Panc1 (cell line): Measurements from ENCODE around the gene CEP83. TPM values are rescaled to one million over a fixed set of nuclear protein-coding genes. Genes with fewer than 3 reads are reported as not detected.

Experiments
- ATAC-seq: fragments of 200-7000 bp; cut with Tn5 transposase; 2 replicates; pipeline ENCODE4 v1.9.1; 2020; ENCODE audit warnings: mild to moderate bottlenecking, moderate library complexity
- Bru-seq: library from RNA; stranded (reverse); fragments of 400-500 nt; gene quantifications from one replicate; lab custom pipeline; 2021; lab: Mats Ljungman, UMichigan
- BruChase-seq, 2 experiments: library from RNA; stranded (reverse); fragments of 400-500 nt; gene quantifications; one replicate each; lab custom pipeline; 2021; lab: Mats Ljungman, UMichigan
- BruUV-seq: library from RNA; stranded (reverse); fragments of 400-500 nt; replicated peaks from 2 replicates; lab custom pipeline; 2021; lab: Mats Ljungman, UMichigan
- CTCF ChIA-PET: fragments of 300-600 bp; sonication (Branson Sonifier 250); formaldehyde crosslinking; loops from one replicate; lab custom pipeline; 2022; ENCODE audit warnings: antibody characterized with exemption; lab: Charles Lee
- POLR2A ChIA-PET: fragments of 300-600 bp; sonication (Branson Sonifier 250); formaldehyde crosslinking; loops from one replicate; lab custom pipeline; 2022; ENCODE audit warnings: antibody characterized with exemption; lab: Charles Lee
- DNase-seq: peaks from one replicate; pipeline ENCODE4 v3.0.0-alpha.2; 2010; ENCODE audit warnings: low read depth, low spot score
- H3K27ac ChIP-seq: 2 replicates; pipeline ENCODE4 v1.5.1; 2011; ENCODE audit warnings: mild to moderate bottlenecking, low read length, inconsistent platforms
- H3K27me3 ChIP-seq: fragments of 200-500 bp; sonication (Bioruptor generic); 2 replicates; pipeline ENCODE4 v1.6.0; 2014; ENCODE audit warnings: low read length, inconsistent platforms; ENCODE audit not compliant: control insufficient read depth, insufficient read depth
- H3K36me3 ChIP-seq: fragments of 200-500 bp; sonication (Bioruptor generic); 2 replicates; pipeline ENCODE4 v1.5.1; 2014; ENCODE audit warnings: inconsistent platforms, mild to moderate bottlenecking, low read length, moderate library complexity; ENCODE audit not compliant: control insufficient read depth, insufficient read depth
- H3K4me1 ChIP-seq: 2 replicates; pipeline ENCODE4 v1.5.1; 2011; ENCODE audit warnings: inconsistent platforms, mild to moderate bottlenecking, low read length, moderate library complexity; ENCODE audit not compliant: control insufficient read depth, insufficient read depth
- H3K4me3 ChIP-seq, 2 experiments: 2 replicates each; pipeline ENCODE4 v1.5.1; 2011 to 2012; ENCODE audit warnings: low read depth in 2 of 2, low read length in 2 of 2, mild to moderate bottlenecking in 2 of 2, inconsistent platforms in 1 of 2, moderate library complexity in 1 of 2
- H3K9me3 ChIP-seq: fragments of 200-500 bp; sonication (Bioruptor generic); 2 replicates; pipeline ENCODE4 v1.5.1; 2014; ENCODE audit warnings: low read depth, mild to moderate bottlenecking, inconsistent platforms, low read length, moderate library complexity; ENCODE audit not compliant: control insufficient read depth, insufficient read depth
- POLR2AphosphoS5 ChIP-seq: IDR thresholded peaks from 2 replicates; pipeline ENCODE4 v1.6.1; 2012; ENCODE audit warnings: mild to moderate bottlenecking, low read depth, low read length, moderate library complexity
- SIN3A ChIP-seq: IDR thresholded peaks from 2 replicates; pipeline ENCODE4 v1.6.1; 2012; ENCODE audit warnings: low read depth, mild to moderate bottlenecking, low read length, moderate library complexity, borderline replicate concordance; ENCODE audit not compliant: insufficient read depth
- TCF7L2 ChIP-seq: IDR thresholded peaks from 2 replicates; pipeline ENCODE4 v1.6.1; 2011; ENCODE audit warnings: mild to moderate bottlenecking, low read depth, low read length, inconsistent platforms
- in situ Hi-C: cut with HindIII; loops from 2 replicates; pipeline ENCODE4 v1.10.0; 2016; ENCODE audit warnings: low sequenced_read_pairs, low pct_unique_long_range_greater_than_20kb
- intact Hi-C: fragments of 100-400 bp; cut with micrococcal nuclease; formaldehyde crosslinking; loops from one replicate; pipeline ENCODE4 v1.10.0; 2022; ENCODE audit not compliant: unreplicated experiment
- long read RNA-seq: library from polyadenylated mRNA; unstranded; transcript quantifications from one replicate; pipeline ENCODE4 v2.0.0, GENCODE V29; 2021; ENCODE audit not compliant: unreplicated experiment
- polyA plus RNA-seq: library from polyadenylated mRNA; unstranded; fragments of >200 nt; gene quantifications from one replicate; pipeline ENCODE4 v1.2.1, GENCODE V29; 2012; ENCODE audit warnings: missing spikeins; ENCODE audit not compliant: insufficient read length
- total RNA-seq: library from RNA; stranded (reverse); gene quantifications from one replicate; pipeline ENCODE4 v1.2.1, GENCODE V29; 2021; ENCODE audit not compliant: unreplicated experiment
- TF ChIP-seq, protein P1 (sequence below), 2 experiments: IDR thresholded peaks; 2 replicates each; pipeline ENCODE4 v1.6.1; 2011 to 2012; ENCODE audit warnings: low read depth in 2 of 2, control low read depth in 1 of 2, low read length in 1 of 2, mild to moderate bottlenecking in 1 of 2, moderate library complexity in 1 of 2; ENCODE audit not compliant: insufficient read depth in 1 of 2
- TF ChIP-seq, protein P2 (sequence below): fragments of 450-650 bp; IDR thresholded peaks from 2 replicates; pipeline ENCODE4 v1.5.1; 2017; ENCODE audit warnings: mild to moderate bottlenecking

Gene CEP83, protein sequence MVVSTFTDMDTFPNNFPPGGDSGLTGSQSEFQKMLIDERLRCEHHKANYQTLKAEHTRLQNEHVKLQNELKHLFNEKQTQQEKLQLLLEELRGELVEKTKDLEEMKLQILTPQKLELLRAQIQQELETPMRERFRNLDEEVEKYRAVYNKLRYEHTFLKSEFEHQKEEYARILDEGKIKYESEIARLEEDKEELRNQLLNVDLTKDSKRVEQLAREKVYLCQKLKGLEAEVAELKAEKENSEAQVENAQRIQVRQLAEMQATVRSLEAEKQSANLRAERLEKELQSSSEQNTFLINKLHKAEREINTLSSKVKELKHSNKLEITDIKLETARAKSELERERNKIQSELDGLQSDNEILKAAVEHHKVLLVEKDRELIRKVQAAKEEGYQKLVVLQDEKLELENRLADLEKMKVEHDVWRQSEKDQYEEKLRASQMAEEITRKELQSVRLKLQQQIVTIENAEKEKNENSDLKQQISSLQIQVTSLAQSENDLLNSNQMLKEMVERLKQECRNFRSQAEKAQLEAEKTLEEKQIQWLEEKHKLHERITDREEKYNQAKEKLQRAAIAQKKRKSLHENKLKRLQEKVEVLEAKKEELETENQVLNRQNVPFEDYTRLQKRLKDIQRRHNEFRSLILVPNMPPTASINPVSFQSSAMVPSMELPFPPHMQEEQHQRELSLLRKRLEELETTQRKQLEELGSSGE
- 28.0 TPM for total RNA-seq
- 8.3 TPM for polyA plus RNA-seq
- Bru-seq, nascent RNA: percentile 80 among the genes with signal in this experiment
- percentile 79 among the genes with signal in this experiment for BruChase-seq, experiment 1, labeled RNA remaining after a 2-hour chase
- percentile 72 among the genes with signal in this experiment for BruChase-seq, experiment 2, labeled RNA remaining after a 6-hour chase
- long read RNA-seq, transcript CEP83-201 (16 exons, 3,130 nt): major isoform, 17 of 46 reads
- long read RNA-seq, transcript CEP83-203 (17 exons, 3,773 nt): minor isoform, 7 of 46 reads
- long read RNA-seq, partial matches to known transcripts: 10 of 46 reads
- long read RNA-seq, other reads (novel, unspliced or antisense): 12 of 46 reads

DNA sequence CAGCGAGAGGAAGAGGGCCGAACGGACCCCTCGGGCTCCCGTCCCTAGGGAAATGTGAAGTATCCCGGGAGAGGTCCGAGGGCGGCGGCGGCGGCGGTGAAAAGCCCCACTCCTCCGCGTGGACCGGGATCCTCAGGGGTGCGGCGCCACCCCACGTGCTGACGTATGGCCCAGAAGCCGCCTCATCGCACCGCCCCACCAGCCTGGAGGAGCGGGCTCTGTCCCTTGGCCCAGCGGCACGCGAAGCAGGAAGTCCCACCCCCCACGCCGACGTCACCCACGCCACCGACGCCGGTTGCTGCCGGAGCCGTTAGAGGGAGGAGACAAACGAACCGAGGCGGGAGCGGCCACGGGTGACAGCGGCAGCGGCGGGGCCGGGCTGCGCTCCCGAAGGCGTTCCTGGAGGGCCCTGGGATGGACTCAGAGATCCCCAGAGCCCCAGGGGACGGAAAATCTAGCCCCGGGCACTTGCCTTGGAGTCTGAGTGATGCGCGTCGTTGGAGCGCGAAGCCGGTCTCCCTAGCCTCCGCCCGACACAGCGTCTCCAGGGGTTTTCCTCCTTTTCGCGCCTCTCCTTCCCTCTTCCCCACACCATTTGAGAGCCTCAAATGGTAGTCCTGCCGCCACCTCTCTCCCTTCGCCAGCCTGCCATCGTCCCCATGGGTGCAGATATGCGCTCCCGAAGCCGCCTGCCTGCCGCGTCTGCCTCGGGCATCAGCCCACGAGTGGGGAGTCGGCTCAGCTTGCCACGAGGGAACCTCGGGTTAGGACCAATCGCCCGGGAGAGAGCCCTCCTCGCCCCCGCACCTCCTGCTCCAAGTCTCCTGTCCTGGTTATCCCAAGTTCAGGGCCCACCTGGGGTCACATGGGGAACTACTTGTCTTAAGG, at the start of gene CEP83:
Gene CEP83, minus strand, starts transcription at position 140 of the 888 bp plus-strand sequence. CDS start 47,377 bp downstream, outside the sequence.
- in situ Hi-C loops (no loop called here), intact Hi-C loops (no loop called here)
- H3K4me1 ChIP-seq: peaks cover 6% of the 10 kb centered on the region; the same call in 1 of the 2 replicates
- ATAC-seq (peak; percentile 100), DNase-seq (peak; percentile 42)
- peaks cover 5% of the 10 kb centered on the region; the same call in 1 of the 2 replicates for H3K36me3 ChIP-seq
- ChIA-PET CTCF (no interaction called here), POLR2A (no interaction called here)
- no peaks in the 10 kb centered on the region for H3K9me3 ChIP-seq
- H3K4me3 ChIP-seq: peak within 1 kb of the TSS; percentile 85 to 96
- TF ChIP-seq, protein P1, sequence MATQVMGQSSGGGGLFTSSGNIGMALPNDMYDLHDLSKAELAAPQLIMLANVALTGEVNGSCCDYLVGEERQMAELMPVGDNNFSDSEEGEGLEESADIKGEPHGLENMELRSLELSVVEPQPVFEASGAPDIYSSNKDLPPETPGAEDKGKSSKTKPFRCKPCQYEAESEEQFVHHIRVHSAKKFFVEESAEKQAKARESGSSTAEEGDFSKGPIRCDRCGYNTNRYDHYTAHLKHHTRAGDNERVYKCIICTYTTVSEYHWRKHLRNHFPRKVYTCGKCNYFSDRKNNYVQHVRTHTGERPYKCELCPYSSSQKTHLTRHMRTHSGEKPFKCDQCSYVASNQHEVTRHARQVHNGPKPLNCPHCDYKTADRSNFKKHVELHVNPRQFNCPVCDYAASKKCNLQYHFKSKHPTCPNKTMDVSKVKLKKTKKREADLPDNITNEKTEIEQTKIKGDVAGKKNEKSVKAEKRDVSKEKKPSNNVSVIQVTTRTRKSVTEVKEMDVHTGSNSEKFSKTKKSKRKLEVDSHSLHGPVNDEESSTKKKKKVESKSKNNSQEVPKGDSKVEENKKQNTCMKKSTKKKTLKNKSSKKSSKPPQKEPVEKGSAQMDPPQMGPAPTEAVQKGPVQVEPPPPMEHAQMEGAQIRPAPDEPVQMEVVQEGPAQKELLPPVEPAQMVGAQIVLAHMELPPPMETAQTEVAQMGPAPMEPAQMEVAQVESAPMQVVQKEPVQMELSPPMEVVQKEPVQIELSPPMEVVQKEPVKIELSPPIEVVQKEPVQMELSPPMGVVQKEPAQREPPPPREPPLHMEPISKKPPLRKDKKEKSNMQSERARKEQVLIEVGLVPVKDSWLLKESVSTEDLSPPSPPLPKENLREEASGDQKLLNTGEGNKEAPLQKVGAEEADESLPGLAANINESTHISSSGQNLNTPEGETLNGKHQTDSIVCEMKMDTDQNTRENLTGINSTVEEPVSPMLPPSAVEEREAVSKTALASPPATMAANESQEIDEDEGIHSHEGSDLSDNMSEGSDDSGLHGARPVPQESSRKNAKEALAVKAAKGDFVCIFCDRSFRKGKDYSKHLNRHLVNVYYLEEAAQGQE (IDR thresholded peaks at IDR 0.05; ENCODE audit: insufficient read depth in 1 of 2, low read depth in 2 of 2, low read length in 1 of 2): 0 out of 4 replicates have a peak, but pooled peaks of 1 of the 2 experiments have one; percentile 30
- TF ChIP-seq, protein P2, sequence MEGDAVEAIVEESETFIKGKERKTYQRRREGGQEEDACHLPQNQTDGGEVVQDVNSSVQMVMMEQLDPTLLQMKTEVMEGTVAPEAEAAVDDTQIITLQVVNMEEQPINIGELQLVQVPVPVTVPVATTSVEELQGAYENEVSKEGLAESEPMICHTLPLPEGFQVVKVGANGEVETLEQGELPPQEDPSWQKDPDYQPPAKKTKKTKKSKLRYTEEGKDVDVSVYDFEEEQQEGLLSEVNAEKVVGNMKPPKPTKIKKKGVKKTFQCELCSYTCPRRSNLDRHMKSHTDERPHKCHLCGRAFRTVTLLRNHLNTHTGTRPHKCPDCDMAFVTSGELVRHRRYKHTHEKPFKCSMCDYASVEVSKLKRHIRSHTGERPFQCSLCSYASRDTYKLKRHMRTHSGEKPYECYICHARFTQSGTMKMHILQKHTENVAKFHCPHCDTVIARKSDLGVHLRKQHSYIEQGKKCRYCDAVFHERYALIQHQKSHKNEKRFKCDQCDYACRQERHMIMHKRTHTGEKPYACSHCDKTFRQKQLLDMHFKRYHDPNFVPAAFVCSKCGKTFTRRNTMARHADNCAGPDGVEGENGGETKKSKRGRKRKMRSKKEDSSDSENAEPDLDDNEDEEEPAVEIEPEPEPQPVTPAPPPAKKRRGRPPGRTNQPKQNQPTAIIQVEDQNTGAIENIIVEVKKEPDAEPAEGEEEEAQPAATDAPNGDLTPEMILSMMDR: no peak
- TF ChIP-seq POLR2AphosphoS5 (peak; percentile 90), SIN3A (0 out of 2 replicates have a peak, but pooled peaks have one; percentile 81)
- H3K27me3 ChIP-seq: no peaks in the 10 kb centered on the region
- BruUV-seq: no TSS peak
- H3K27ac ChIP-seq: peak within 1 kb of the TSS; percentile 97

DNA sequence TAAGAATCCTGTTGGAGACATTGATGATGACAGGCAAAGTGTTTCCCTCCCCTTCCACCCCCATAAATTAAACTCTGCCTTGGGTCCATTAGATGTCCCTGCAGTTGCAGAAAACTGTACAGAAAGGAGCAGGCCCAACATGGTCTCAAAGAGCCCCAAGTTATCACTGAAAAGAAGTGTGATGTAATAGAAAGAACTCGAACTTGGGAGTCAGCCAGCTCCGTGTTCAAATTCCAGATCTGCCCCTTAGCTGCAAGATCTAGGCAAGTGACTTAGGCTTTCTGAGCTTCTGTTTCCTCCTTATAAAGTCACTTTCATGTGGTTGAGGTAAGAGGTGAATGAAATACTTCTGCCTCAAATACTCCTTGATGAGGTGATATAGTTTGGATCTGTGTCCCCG, 49.6 kb upstream of the CEP83 start:
- Histone ChIP-seq H3K27ac (no peak overlapping the region), H3K9me3 (no peaks in the 10 kb centered on the region), H3K4me3 (no peak overlapping the region), H3K4me1 (no peaks in the 10 kb centered on the region), H3K27me3 (no peaks in the 10 kb centered on the region), H3K36me3 (no peaks in the 10 kb centered on the region)
- TF ChIP-seq, protein P1 (IDR thresholded peaks at IDR 0.05; ENCODE audit: insufficient read depth in 1 of 2, low read depth in 2 of 2, low read length in 1 of 2): no peak
- TF ChIP-seq SIN3A: no peak
- TF ChIP-seq, protein P2: no peak
- TF ChIP-seq TCF7L2: no peak
- TF ChIP-seq POLR2AphosphoS5: no peak
- intact Hi-C loops (no loop called here), in situ Hi-C loops (no loop called here)
- ChIA-PET POLR2A (no interaction called here), CTCF (no interaction called here)
- BruUV-seq: no TSS peak
- no peak for DNase-seq
- ATAC-seq: no peak
